GM23248 (cell line): ENCODE results near the gene ADO. TPM values are rescaled to one million over a fixed set of nuclear protein-coding genes. Genes with fewer than 3 reads are reported as not detected.

Experiments used
- DNase-seq: peaks from one replicate; pipeline ENCODE4 v3.0.0-alpha.2; 2015
- H2AFZ ChIP-seq: fragments of 200-600 bp; sonication (generic); 2 replicates; pipeline ENCODE4 v1.6.1; 2016; ENCODE audit warnings: antibody characterized with exemption
- H3F3A ChIP-seq: fragments of 200-600 bp; sonication (generic); 2 replicates; pipeline ENCODE4 v1.6.1; 2016; ENCODE audit warnings: mild to moderate bottlenecking, antibody characterized with exemption, mixed run types; ENCODE audit not compliant: insufficient read depth
- H3K27ac ChIP-seq: fragments of 200-600 bp; sonication (generic); 2 replicates; pipeline ENCODE4 v1.5.1; 2016; ENCODE audit warnings: mild to moderate bottlenecking
- H3K27me3 ChIP-seq: fragments of 200-600 bp; sonication (generic); replicated peaks from 2 replicates; pipeline ENCODE4 v1.6.1; 2016; ENCODE audit warnings: mild to moderate bottlenecking; ENCODE audit not compliant: insufficient read depth
- H3K36me3 ChIP-seq: fragments of 200-600 bp; sonication (generic); 2 replicates; pipeline ENCODE4 v1.6.1; 2016; ENCODE audit warnings: low read depth, mild to moderate bottlenecking
- H3K4me1 ChIP-seq: fragments of 200-600 bp; sonication (generic); 2 replicates; pipeline ENCODE4 v1.6.1; 2016; ENCODE audit warnings: mild to moderate bottlenecking; ENCODE audit not compliant: insufficient read depth
- H3K4me2 ChIP-seq: fragments of 200-600 bp; sonication (generic); one replicate; pipeline ENCODE4 v1.6.1; 2016; ENCODE audit warnings: mild to moderate bottlenecking; ENCODE audit not compliant: unreplicated experiment
- H3K4me3 ChIP-seq: fragments of 200-600 bp; sonication (generic); 2 replicates; pipeline ENCODE4 v1.5.1; 2016; ENCODE audit warnings: mild to moderate bottlenecking
- H3K79me2 ChIP-seq: fragments of 200-600 bp; sonication (generic); 2 replicates; pipeline ENCODE4 v1.6.1; 2016; ENCODE audit warnings: mild to moderate bottlenecking; ENCODE audit not compliant: insufficient read depth
- H3K9ac ChIP-seq: fragments of 200-600 bp; sonication (generic); 2 replicates; pipeline ENCODE4 v1.6.1; 2016; ENCODE audit warnings: mild to moderate bottlenecking
- H3K9me2 ChIP-seq: fragments of 200-600 bp; sonication (generic); 2 replicates; pipeline ENCODE4 v1.6.1; 2016; ENCODE audit warnings: mixed run types, mild to moderate bottlenecking, moderate library complexity; ENCODE audit not compliant: insufficient read depth
- H3K9me3 ChIP-seq: fragments of 200-600 bp; sonication (generic); one replicate; pipeline ENCODE4 v1.6.1; 2017; ENCODE audit warnings: low read depth
- H4K20me1 ChIP-seq: fragments of 200-600 bp; sonication (generic); 2 replicates; pipeline ENCODE4 v1.6.0; 2016; ENCODE audit not compliant: insufficient read depth
- EZH2 ChIP-seq: fragments of 200-600 bp; sonication (generic); IDR thresholded peaks from 2 replicates; pipeline ENCODE4 v1.6.1; 2018; ENCODE audit warnings: antibody characterized with exemption, mild to moderate bottlenecking; ENCODE audit not compliant: insufficient read depth, poor library complexity, severe bottlenecking
- EZH2phosphoT487 ChIP-seq: fragments of 200-600 bp; sonication (generic); IDR thresholded peaks from 2 replicates; pipeline ENCODE4 v1.6.1; 2018; ENCODE audit warnings: antibody characterized with exemption, moderate library complexity, mild to moderate bottlenecking, low read depth; ENCODE audit not compliant: insufficient read depth
- WGBS, 2 experiments: methylation state at CpG; one replicate each; pipeline ENCODE4 v1.1.6; 2015 to 2017; ENCODE audit warnings: low lambda C conversion rate in 2 of 2, low coverage in 1 of 2; ENCODE audit errors: missing lambda C conversion rate in 2 of 2; 5-methylcytosine and 5-hydroxymethylcytosine counted together
- in situ Hi-C: fragments of 300-500 bp; cut with MboI; formaldehyde crosslinking; loops from 2 replicates; pipeline ENCODE4 v1.15.0; 2020
- polyA plus RNA-seq: library from polyadenylated mRNA; unstranded; fragments of >200 nt; fragmentation: Nextera tagmentation; extraction: Ambion mirVana; gene quantifications from 2 replicates; pipeline ENCODE4 v1.2.1, GENCODE V29; 2016
- total RNA-seq: library from RNA; depleted of rRNA; stranded (reverse); fragments of >200 nt; shearing (Covaris generic); gene quantifications from 2 replicates; pipeline ENCODE4 v1.2.3, GENCODE V29; 2014; rRNA removed

ADO gene
- total RNA-seq = 37.7 and 38.8 TPM in 2 replicates
- polyA plus RNA-seq = 4.5 and 5.5 TPM in 2 replicates

DNA sequence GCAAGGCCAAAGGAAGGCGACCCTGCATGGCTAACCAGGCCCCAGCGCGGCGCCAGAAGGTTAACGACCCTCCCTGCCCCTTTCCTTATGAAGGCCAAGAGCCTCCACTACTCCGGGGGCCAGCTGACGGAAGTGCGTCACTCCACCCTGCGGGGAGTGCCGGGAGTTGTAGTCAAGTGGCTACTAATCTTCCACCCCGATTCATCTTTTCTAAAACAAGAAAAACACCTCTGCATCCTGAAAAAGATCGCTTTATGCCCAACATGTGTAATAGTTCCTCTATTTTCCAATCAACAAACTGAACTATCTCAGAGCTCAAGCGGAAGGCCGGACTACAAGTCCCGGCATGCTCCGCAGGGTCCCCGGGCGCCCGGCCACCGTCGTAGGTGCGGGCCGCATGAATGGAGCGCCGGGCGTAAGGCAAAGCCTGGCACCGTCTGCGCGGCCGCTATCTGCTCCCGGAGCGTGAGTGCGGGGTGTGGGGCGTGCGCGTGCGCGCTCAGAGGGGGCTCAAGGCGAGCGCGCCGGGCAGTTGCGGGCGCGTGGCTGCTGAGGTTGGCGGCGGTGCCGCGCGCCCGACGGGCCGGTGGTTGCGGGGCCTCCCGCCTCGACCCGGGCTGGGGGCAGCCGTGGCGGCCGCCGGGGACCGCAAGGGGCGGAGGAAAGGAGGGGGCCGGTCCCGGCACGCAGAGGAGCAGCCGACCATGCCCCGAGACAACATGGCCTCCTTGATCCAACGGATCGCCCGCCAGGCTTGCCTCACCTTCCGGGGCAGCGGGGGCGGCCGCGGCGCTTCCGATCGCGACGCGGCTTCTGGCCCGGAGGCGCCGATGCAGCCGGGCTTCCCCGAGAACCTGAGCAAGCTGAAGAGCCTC lies at the start of gene ADO:
ADO (plus strand) TSS at position 365 of the 875 bp plus-strand sequence; CDS start at position 705, 340 bp downstream.
- H3K9ac ChIP-seq = peak within 1 kb of the TSS; percentile 90
- peaks cover 15% of the 10 kb centered on the region for H4K20me1 ChIP-seq
- TF ChIP-seq EZH2 (no peak), EZH2phosphoT487 (no peak)
- H3K4me1 ChIP-seq = peaks cover 22% of the 10 kb centered on the region
- H3K27me3 ChIP-seq = no peaks in the 10 kb centered on the region
- in situ Hi-C loops = loop anchor here (10.0 to 25.0 kb wide), 4 partner anchors 190 to 767 kb away; partner anchors contain the start of gene RTKN2
- no peaks in the 10 kb centered on the region for H3K9me2 ChIP-seq
- H3K36me3 ChIP-seq = no peaks in the 10 kb centered on the region
- H3K27ac ChIP-seq = peak within 1 kb of the TSS; percentile 86
- H3K4me2 ChIP-seq = peak within 1 kb of the TSS; percentile 88
- H3K4me3 ChIP-seq = peak within 1 kb of the TSS; percentile 81
- peaks cover 44% of the 10 kb centered on the region for H3K79me2 ChIP-seq
- no peaks in the 10 kb centered on the region for H3K9me3 ChIP-seq
- 1% methylated on average over 61 to 62 of the region's 87 CpGs for WGBS, 2 experiments
- peaks cover 6% of the 10 kb centered on the region; the same call in 1 of the 2 replicates for H3F3A ChIP-seq
- DNase-seq = peak; percentile 94
- peak within 1 kb of the TSS; percentile 98 for H2AFZ ChIP-seq

DNA sequence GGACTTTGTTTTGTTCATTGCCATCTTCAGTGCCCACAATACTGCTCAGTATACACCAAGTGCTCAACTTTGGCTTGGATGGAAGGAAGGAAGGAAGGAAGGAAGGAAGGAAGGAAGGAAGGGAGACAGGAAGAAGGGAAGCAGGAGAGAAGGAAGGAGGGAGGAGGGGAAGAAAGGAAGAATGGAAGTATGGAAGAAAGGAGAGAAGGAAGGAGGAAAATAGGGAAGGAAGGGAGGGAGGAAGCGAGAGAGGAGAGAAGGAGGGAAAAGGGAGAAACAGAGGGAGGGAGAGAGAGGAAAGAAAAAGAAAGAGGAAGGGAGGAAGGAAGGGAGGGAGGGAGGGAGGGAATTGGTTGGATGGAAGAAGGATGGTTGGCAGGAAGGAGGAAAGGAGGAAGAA lies 49.6 kb upstream of the ADO start:
- H3K27ac ChIP-seq = no peak overlapping the region
- no peak overlapping the region for H3K4me2 ChIP-seq
- no peaks in the 10 kb centered on the region for H3K4me1 ChIP-seq
- no peak overlapping the region for H3K9ac ChIP-seq
- no peak for TF ChIP-seq EZH2phosphoT487
- TF ChIP-seq EZH2 = no peak
- no peaks in the 10 kb centered on the region for H3K9me3 ChIP-seq
- H3K36me3 ChIP-seq = no peaks in the 10 kb centered on the region
- no peak overlapping the region for H2AFZ ChIP-seq
- no peak overlapping the region for H3K4me3 ChIP-seq
- H3F3A ChIP-seq = no peaks in the 10 kb centered on the region
- WGBS, 2 experiments = 83 to 92% methylated on average over 1 of the region's 1 CpG
- DNase-seq = no peak
- no peaks in the 10 kb centered on the region for H4K20me1 ChIP-seq
- no peaks in the 10 kb centered on the region for H3K79me2 ChIP-seq
- 0 out of 2 replicates have a peak, but pooled peaks cover 5% of the 10 kb centered on the region for H3K27me3 ChIP-seq
- no peaks in the 10 kb centered on the region for H3K9me2 ChIP-seq
- in situ Hi-C loops = no loop called here

DNA sequence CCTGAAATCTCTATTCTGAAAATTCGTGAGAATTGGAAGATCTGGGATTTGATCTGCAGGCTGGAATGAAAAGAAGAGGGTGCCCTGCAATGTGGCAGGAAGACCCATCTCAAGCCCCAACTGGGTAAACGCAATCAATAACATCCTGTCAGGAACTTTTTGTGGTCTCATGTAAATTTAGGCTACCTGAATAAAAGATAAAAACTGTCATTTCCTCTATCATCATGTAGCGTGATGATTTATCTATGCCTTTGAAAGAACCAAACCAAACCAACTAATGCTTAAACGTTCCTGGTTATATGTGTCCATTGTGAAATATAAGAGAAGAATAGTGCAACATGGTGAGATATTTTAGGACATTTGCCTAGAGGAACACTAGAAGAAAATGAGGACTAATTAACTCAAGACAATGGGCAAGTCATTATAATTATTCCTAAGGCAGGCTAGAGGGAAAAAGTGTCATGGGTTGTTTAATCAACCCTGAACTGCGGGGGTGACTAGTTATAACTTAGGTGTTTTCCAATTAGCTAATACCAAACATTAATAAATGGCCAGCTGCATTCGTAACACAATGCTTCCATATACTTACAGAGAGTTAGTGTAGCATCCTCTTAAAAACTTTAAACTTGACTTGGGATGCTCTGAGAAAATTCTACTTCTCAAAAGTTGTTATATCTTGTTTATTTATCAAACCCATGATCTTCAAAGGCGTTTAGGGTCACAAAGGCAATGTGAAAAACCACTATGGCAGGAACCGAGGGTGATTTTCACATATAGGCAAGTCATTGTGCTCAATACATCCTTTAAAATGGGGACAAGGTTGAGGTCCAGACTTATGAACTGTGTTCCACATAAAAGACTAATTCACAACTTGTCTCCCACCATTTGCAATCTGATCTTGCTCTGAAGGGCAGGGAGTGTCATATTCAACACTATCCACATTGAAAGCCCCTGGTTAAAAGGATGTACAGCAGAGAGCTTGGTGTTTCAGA lies 48.6 kb upstream of the ADO start:
- Histone ChIP-seq H3F3A (no peaks in the 10 kb centered on the region), H3K36me3 (no peaks in the 10 kb centered on the region), H3K4me1 (no peaks in the 10 kb centered on the region), H4K20me1 (no peaks in the 10 kb centered on the region), H3K79me2 (no peaks in the 10 kb centered on the region), H3K9ac (no peak overlapping the region), H2AFZ (no peak overlapping the region), H3K4me2 (no peak overlapping the region), H3K27me3 (0 out of 2 replicates have a peak, but pooled peaks cover 5% of the 10 kb centered on the region), H3K27ac (no peak overlapping the region), H3K9me2 (no peaks in the 10 kb centered on the region), H3K4me3 (no peak overlapping the region), H3K9me3 (no peaks in the 10 kb centered on the region)
- in situ Hi-C loops = no loop called here
- no peak for DNase-seq
- WGBS, 2 experiments = 55 to 56% methylated on average over 8 of the region's 8 CpGs
- TF ChIP-seq EZH2phosphoT487 = no peak
- TF ChIP-seq EZH2 = no peak

DNA sequence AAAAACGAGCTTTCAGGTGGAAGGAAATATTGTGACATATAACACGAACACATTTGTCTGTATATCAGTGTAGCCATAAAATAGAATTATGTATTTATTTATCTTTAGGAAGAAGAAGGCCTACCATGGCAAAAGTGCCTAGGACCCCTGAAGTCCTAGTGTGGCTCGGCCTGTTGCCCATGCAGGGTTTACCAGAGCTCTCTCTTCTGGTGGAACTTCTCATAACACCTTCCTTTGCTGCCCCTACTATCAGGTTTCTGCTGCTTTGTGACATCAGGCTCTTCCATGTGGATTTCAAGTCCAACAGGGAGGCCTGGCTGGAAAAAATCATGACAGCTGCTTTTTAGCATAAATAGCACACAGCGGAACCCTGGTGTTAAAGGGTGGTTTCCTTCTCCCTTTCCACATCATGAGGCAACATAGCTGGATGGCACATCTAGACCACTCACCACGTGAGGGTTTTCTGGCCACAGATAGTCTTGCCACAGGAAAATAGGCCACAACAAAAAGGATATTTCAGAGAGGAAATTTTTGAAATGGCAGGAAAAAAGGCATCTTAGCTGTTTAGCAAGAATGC lies 44.8 kb upstream of the ADO start:
- no peak overlapping the region for H3K4me2 ChIP-seq
- H3K4me1 ChIP-seq = no peaks in the 10 kb centered on the region
- H3K27ac ChIP-seq = no peak overlapping the region
- H3F3A ChIP-seq = no peaks in the 10 kb centered on the region
- no peaks in the 10 kb centered on the region for H4K20me1 ChIP-seq
- H3K4me3 ChIP-seq = no peak overlapping the region
- H3K36me3 ChIP-seq = no peaks in the 10 kb centered on the region
- in situ Hi-C loops = no loop called here
- 0 out of 2 replicates have a peak, but pooled peaks cover 5% of the 10 kb centered on the region for H3K27me3 ChIP-seq
- no peak overlapping the region for H2AFZ ChIP-seq
- DNase-seq = no peak
- H3K9me3 ChIP-seq = no peaks in the 10 kb centered on the region
- H3K9ac ChIP-seq = no peak overlapping the region
- no peaks in the 10 kb centered on the region for H3K9me2 ChIP-seq
- WGBS, 2 experiments = 60 to 62% methylated on average over 5 of the region's 5 CpGs
- no peaks in the 10 kb centered on the region for H3K79me2 ChIP-seq
- TF ChIP-seq EZH2 = no peak
- TF ChIP-seq EZH2phosphoT487 = no peak
